Measurements from ENCODE around the gene LRRIQ3. TPM values are rescaled to one million over a fixed set of nuclear protein-coding genes. Genes with fewer than 3 reads are reported as not detected.
"Not testable (repeated sequence)": the region's sequence is repeated elsewhere in the genome, so short reads cannot be mapped to it uniquely, and the experiment has no call there.

Gene LRRIQ3
- total RNA-seq, 1 donor, result 1.7 TPM

DNA sequence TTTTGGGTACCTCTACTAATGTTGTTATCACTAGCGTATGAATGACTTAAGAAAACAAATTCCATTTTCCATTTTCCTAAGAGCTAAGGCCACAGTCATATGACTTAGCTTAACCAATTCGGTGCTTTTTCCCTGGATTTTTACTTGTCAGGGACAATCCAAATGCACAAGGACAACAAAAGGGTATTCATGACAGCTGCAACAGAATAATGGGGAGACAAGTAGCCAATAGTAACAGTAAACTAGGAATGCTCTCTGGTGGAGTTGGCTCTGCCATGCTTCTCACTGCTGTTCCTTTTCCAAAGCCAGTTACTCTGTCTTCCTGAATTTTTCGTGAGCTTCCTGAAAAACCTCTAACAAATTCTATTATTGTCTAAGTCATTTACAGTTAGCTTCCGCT is 52.9 kb downstream of the LRRIQ3 start:
- no peak for DNase-seq (ENCODE audit: low read depth)
- TF ChIP-seq, protein P1, sequence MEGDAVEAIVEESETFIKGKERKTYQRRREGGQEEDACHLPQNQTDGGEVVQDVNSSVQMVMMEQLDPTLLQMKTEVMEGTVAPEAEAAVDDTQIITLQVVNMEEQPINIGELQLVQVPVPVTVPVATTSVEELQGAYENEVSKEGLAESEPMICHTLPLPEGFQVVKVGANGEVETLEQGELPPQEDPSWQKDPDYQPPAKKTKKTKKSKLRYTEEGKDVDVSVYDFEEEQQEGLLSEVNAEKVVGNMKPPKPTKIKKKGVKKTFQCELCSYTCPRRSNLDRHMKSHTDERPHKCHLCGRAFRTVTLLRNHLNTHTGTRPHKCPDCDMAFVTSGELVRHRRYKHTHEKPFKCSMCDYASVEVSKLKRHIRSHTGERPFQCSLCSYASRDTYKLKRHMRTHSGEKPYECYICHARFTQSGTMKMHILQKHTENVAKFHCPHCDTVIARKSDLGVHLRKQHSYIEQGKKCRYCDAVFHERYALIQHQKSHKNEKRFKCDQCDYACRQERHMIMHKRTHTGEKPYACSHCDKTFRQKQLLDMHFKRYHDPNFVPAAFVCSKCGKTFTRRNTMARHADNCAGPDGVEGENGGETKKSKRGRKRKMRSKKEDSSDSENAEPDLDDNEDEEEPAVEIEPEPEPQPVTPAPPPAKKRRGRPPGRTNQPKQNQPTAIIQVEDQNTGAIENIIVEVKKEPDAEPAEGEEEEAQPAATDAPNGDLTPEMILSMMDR (IDR thresholded peaks at IDR 0.05; ENCODE audit: insufficient read depth, low read depth, low read length), result no peak
- no peak overlapping the region for H3K4me3 ChIP-seq (ENCODE audit: low read depth, low read length)

DNA sequence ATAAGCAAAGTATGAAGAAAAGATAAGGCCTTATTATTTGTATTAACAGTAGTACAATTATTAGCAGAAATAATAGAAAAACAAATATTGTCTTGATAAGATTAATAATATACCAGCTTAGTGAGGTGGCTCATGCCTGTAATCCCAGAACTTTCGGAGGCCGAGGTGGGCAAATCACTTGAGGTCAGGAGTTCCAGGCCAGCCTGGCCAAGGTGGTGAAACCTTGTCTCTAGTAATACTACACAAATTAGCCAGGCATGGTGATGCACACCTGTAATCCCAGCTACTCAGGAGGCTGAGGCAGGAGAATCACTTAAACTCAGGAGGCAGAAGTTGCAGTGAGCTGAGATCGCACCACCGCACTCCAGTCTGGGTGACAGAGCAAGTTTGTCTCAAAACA is 80.6 kb downstream of the LRRIQ3 start:
- DNase-seq (ENCODE audit: low read depth); H3K4me3 ChIP-seq (ENCODE audit: low read depth, low read length): not testable (repeated sequence)

DNA sequence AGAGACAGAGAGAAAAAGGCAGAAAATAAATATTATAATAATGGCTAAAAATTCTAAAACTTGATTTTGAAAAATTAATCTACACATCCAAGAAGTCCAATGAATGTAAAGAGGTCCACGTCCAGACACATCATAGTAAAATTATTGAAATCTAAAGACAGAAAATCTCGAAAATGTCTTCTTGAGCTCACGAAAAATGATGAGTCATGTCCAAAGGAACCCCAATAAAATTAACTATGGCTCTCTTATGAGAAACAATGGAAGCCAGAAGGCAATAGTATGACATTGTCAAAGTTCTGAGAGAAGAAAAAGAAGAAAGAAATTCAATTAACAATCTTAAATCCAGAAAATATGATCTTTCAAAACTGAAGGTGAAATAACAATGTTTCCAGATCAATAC is 84.6 kb downstream of the LRRIQ3 start:
- no peak overlapping the region for H3K4me3 ChIP-seq (ENCODE audit: low read depth, low read length)
- TF ChIP-seq, protein P1 (IDR thresholded peaks at IDR 0.05; ENCODE audit: insufficient read depth, low read depth, low read length), result no peak
- no peak for DNase-seq (ENCODE audit: low read depth)

DNA sequence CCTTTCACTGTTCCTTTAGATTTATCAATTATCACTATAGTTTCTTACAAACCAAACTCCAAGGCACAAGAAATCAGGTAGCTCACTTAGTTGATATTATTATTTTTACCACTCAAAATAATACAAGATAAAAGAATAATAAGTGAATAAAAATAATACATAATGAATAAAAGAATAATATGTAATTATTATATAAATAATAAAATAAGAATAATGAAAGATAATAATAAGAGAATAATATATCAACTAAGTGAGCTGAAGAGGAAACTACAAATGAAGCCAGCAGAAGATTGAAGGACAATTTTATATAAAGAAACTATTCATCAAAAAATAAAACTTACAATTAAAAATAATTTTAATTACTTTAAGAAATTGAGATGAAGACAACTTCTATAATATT is 90.6 kb downstream of the LRRIQ3 start:
- DNase-seq (ENCODE audit: low read depth), result no peak
- TF ChIP-seq, protein P1 (IDR thresholded peaks at IDR 0.05; ENCODE audit: insufficient read depth, low read depth, low read length), result no peak
- no peak overlapping the region for H3K4me3 ChIP-seq (ENCODE audit: low read depth, low read length)

DNA sequence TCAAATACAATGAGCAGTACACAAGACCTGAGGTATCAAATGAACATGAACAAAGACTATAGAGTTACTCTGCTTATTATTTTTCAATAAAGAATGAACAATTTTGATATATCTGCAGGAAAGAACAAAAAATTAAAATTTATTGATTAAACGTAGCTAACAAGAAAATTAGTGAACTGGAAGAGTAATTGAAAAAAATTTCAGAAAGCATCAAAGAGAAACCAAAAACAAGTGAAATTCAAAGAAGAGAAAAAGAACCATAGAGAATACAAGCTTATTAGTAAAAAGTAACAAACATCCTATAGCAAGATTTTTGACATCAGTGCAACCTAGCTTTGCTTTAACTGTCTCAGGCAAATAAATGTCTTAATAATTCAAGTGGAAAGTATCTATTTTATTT is 106.6 kb downstream of the LRRIQ3 start:
- TF ChIP-seq, protein P1 (IDR thresholded peaks at IDR 0.05; ENCODE audit: insufficient read depth, low read depth, low read length), result no peak
- DNase-seq (ENCODE audit: low read depth), result no peak
- no peak overlapping the region for H3K4me3 ChIP-seq (ENCODE audit: low read depth, low read length)

DNA sequence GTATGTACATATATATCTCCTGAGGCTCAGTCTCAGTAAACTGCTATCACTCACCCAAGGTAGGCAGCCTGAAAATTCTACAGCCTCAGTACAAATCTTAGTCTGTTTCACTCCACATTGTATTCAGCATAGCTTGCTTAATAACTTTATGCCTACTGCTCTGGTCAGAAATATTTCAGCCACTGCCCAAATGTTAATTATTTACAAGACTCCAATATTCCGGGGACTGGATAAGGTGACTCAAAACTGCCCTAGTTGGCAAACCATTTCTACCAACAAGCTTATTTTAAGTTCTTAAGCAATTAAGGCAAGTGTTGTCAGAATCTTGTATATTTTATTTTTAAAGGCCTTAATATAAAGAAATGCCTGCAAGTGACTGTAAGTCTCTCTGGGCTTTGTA is 114.8 kb downstream of the LRRIQ3 start:
- no peak for DNase-seq (ENCODE audit: low read depth)
- no peak overlapping the region for H3K4me3 ChIP-seq (ENCODE audit: low read depth, low read length)
- TF ChIP-seq, protein P1 (IDR thresholded peaks at IDR 0.05; ENCODE audit: insufficient read depth, low read depth, low read length), result no peak

DNA sequence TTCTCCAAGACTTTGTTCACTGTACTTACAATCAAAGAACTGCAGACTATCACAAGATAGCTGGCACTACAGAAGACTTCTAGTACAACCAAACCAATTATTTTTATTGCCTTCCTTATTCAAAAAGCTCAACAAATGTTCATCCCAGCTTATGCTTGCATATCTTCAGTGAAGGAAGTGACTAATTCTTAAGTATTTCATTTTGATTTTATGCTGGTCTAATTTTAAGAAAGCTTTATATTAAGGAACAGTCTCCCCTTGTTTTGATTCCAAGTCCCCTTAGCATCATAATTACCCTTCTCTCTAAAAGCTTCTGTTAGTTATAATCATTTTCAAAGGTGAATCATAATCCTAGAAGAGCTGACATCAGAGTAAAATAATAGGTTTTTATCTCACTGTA is 132.9 kb downstream of the LRRIQ3 start:
- no peak for DNase-seq (ENCODE audit: low read depth)
- no peak overlapping the region for H3K4me3 ChIP-seq (ENCODE audit: low read depth, low read length)
- TF ChIP-seq, protein P1 (IDR thresholded peaks at IDR 0.05; ENCODE audit: insufficient read depth, low read depth, low read length), result no peak
